D341Med (cell line): ENCODE results near the gene SIAH1.
A peak's percentile ranks its signal among the peaks of the same experiment; 100 is the strongest.
"Not testable (repeated sequence)": the region's sequence is repeated elsewhere in the genome, so short reads cannot be mapped to it uniquely, and the experiment has no call there.

ENCODE experiments used
- DNase-seq: peaks from one replicate; pipeline ENCODE4 v3.0.0; 2012; ENCODE audit warnings: low spot score

The SIAH1 gene

GRCh38 chr16:48385253-48386150 is at the start of gene SIAH1:
Gene SIAH1, minus strand, starts transcription at chr16:48385413. Its CDS starts 22,985 bp downstream, at chr16:48362428.
- DNase-seq, result peak; percentile 96

DNA sequence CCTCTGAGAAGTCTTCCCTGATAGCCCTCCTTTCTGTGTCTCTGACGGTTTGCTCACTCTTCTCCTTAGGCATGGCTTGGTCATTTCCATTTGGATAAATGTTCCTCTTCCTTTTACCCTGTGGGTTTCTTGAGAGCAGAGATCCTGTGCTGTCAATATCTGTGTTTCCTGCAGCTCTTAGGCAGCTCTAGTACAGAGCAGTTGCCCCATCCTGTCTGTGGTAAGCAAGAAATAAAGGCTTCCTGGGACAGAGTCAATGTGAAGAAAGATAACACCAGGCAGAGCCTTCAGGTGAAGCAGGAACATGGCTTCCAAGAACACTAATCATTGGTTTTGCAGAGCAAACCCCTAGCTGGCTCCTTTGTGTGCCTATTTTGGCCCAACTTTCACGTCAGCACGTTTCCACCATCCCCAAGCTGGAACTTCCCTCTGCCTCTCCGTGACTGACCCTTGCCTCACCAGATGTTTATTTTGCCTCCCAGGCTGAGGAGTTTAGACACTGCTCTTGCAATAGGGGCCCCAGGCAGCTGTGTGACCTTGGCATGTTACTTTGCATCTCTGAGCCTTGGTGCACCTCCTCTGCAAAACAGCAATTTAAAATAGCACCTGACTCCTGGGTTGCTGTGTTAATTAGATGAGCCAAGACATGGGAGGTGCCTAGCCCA is 49.6 kb upstream of the SIAH1 start:
- DNase-seq, result no peak

GRCh38 chr16:48433850-48434530 is 48.8 kb upstream of the SIAH1 start:
- DNase-seq, result no peak

DNA sequence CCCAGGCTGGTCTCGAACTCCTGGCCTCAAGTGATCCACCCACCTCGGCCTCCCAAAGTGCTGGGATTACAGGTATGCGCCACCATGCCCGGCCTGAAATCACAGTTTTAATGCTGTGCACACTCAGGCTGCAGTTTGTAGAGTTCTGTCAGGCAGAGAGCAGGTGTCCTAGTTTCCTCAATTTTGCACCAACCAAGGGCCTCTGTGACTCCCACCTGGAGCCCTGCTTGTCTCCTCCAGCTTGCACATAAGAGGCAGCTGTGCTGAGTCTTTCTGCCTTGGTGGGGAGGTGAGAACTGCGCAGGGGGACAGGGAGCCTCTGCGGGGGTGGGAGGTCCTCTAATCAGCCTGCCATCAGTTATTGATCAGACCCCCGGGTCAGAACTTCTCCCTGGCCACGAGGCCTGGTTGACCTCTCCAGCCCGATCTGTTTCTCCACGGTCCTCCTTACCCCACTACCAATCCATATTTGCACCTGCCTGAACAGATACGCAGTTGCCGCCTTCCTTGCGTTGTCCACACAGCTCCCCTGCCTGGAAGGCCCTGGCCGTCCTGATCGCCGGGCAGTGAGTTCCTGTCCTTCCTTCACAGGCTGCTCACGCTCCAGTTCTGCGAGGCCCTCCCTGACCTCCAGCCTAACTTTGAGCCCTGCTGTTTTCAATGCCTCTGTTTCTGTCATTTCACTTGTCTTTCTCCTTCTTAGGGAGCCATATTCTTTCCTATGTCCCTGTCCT is 48.1 kb upstream of the SIAH1 start:
- no peak for DNase-seq

GRCh38 chr16:48432136-48432535 is 46.9 kb upstream of the SIAH1 start:
- DNase-seq, result no peak

DNA sequence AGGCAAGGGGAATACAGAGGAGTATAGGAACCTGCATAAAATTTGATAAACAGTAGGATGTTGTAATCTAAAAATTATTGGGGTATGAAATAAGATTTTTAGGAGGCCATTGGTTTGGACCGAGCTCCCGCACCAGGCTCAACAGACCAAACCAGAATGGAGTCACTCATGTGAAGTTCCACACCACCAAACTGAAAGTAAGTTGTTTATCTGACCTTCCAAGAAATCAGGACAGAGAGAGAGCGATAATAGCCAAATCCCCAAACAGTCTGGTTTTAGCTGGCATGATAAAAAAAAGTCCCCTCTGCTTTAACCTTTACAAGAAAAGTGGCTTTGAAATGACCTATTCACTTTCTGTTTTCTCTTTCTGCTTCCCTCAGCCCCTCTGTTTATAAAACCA is 45.7 kb upstream of the SIAH1 start:
- DNase-seq, result no peak

- peak; percentile 2 for DNase-seq
Measured at GRCh38 chr16:48426244-48427141, 41.3 kb upstream of the SIAH1 start.

DNA sequence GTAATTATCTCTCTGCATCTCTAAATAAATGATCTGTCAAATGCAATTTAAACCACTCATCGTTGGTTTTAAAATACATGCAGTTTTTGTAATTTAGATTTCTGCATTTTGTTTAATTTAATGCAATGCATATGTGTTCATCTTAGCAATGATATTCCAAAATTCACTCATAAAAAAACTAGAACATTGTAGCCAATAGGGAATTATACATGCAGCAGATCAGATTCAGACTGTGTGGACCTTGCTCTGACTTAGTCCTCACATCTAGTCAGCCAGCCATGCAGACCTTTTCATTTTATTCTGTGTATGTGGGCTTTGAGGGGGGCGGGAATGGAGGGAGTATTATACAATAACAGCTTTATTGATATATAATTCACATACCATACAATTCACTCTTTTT is 37.3 kb upstream of the SIAH1 start:
- DNase-seq, result no peak

DNA sequence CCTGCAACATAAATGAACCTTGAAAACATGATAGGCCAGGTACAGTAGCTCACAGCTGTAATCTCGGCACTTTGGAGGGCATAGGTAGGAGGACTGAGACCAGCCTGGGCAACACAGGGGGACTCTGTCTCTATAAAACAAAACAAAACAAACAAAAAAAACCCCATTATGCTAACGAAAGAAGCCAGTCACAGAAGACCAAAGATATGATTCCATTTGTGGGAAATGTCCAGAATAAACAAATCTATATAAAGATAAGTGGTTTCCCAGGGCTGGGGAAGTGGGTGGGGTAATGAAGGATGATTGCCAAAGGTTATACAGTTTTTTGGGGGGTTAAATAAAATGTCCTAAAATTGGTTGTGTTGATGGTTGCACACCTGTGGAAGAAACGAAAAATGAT is 36.5 kb upstream of the SIAH1 start:
- no peak for DNase-seq

- DNase-seq, result no peak
Measured at GRCh38 chr16:48420437-48420836, 35.2 kb upstream of the SIAH1 start.

DNA sequence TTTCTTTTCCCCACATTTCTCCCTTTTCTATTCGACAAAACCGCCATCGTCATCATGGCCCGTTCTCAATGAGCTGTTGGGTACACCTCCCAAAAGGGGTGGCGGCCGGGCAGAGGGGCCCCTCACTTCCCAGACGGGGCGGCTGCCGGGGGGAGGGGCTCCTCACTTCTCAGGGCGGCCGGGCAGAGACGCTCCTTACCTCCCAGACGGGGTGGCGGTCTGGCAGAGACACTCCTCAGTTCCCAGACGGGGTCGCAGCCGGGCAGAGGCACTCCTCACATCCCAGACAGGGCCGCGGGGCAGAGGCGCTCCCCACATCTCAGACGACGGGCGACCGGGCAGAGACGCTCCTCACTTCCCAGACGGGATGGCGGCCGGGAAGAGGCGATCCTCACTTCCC is 31.4 kb upstream of the SIAH1 start:
- not testable (repeated sequence) for DNase-seq

DNA sequence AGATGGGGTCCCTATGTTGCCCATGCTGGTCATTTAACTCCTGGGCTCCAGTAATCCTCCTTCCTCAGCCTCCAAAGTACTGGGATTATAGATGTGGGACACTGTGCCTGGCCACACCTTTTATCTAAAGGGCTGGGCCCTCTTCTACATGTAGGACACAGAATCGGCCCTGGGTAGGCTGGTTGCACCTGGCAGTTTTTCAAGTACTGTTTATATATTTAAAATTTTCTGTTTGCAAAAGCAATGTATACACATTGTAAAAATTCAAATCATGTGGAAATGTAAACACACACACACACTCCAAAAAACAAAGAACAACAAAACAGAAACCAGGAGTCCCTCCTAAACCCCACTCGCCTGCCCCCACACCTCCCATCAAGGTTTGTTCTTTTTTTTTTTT is 28.1 kb upstream of the SIAH1 start:
- DNase-seq, result no peak

- no peak for DNase-seq
Measured at GRCh38 chr16:48409839-48410632, 24.8 kb upstream of the SIAH1 start.

- DNase-seq, result no peak
Measured at GRCh38 chr16:48408688-48409087, 23.5 kb upstream of the SIAH1 start.

- DNase-seq, result no peak
Measured at GRCh38 chr16:48405907-48406306, 20.7 kb upstream of the SIAH1 start.

DNA sequence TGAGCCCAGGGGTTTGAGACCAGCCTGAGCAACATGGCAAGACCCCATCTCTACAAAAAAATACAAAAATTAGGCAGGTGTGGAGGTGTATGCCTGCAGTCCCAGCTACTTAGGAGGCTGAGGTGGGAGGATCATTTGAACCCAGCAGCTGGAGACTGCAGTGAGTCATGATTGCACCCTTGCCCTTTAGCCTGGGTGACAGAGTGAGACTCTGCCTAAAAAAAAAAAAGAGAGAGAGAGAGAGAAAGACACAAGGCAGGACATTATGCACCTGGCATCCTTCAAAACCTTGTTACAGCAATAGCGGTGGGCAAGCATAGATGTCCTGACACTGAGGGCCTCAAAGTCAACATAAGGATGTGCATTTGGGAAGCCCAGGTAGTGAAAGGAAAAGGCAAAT is 19.9 kb upstream of the SIAH1 start:
- DNase-seq, result no peak

- DNase-seq, result not testable (repeated sequence)
Measured at GRCh38 chr16:48402547-48402946, 17.3 kb upstream of the SIAH1 start.

DNA sequence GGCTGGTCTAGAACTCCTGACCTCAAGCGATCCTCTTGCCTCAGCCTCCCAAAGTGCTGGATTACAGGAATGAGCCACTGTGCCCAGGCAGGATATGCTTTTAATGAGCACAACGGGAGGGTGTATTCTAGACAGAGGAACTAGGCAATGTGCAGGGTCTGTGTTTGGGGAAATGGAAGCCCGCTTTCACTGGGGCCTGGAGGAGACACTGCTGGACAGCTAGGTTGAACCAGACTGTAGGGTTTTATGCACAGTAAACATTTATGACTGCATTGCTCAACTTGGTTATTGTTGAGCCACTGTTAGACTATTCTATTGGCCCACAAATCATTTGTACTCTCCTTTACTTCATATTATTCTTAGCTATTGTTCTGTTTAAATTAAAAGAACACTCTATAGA is 10.2 kb upstream of the SIAH1 start:
- DNase-seq, result no peak

DNA sequence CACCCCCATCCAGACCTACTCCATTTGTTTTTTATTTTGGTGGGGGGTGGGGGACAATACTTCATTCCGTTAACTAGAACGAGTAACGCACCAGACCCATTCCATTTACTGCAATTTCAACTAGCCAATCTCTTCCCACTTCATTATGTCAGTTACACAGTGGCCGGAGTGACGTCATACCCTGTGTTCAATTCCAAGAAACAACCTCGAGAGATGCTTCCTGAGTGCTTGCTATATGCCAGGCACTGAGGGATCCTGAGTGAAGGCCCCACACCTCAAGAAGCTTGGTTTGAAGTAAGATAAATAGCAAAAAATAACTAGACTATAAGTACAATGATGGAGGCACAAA is 9.1 kb upstream of the SIAH1 start:
- DNase-seq, result no peak
